Retinal pigment epithelial cell (primary cell): ENCODE measurements around the gene NTRK3.

ENCODE experiments used
- DNase-seq: peaks from one replicate; pipeline ENCODE4 v3.0.0-alpha.2; 2010; ENCODE audit warnings: low read depth
- H3K4me3 ChIP-seq: 2 replicates; pipeline ENCODE4 v1.5.1; 2011; ENCODE audit warnings: mild to moderate bottlenecking, low read length, control low read depth, moderate library complexity
- CTCF ChIP-seq: conservative IDR thresholded peaks from 2 replicates; pipeline ENCODE4 v1.5.1; 2011; ENCODE audit warnings: low read depth, low read length, control low read depth, inconsistent platforms

The NTRK3 gene

GRCh38 chr15:87902772-87903426, 353.6 kb downstream of the NTRK3 start:
- TF ChIP-seq CTCF, result no peak
- DNase-seq, result no peak
- no peak overlapping the region for H3K4me3 ChIP-seq

GRCh38 chr15:87901926-87902690, 354.4 kb downstream of the NTRK3 start:
- no peak overlapping the region for H3K4me3 ChIP-seq
- no peak for DNase-seq
- no peak for TF ChIP-seq CTCF

GRCh38 chr15:87901008-87901407, 355.5 kb downstream of the NTRK3 start:
- TF ChIP-seq CTCF, result no peak
- H3K4me3 ChIP-seq, result no peak overlapping the region
- no peak for DNase-seq

GRCh38 chr15:87896936-87897335, 359.6 kb downstream of the NTRK3 start:
- no peak for DNase-seq
- no peak overlapping the region for H3K4me3 ChIP-seq
- TF ChIP-seq CTCF, result no peak

- no peak overlapping the region for H3K4me3 ChIP-seq
- DNase-seq, result no peak
- no peak for TF ChIP-seq CTCF
These were observed 369.4 kb downstream of the NTRK3 start for GRCh38 chr15:87887177-87887576.

- TF ChIP-seq CTCF, result no peak
- DNase-seq, result no peak
- no peak overlapping the region for H3K4me3 ChIP-seq
These were observed 375.5 kb downstream of the NTRK3 start for GRCh38 chr15:87881026-87881425.

- no peak for TF ChIP-seq CTCF
- H3K4me3 ChIP-seq, result no peak overlapping the region
- DNase-seq, result no peak
These were observed 378.6 kb downstream of the NTRK3 start for GRCh38 chr15:87877822-87878542.
